AG08395 (cell line): ENCODE measurements around the gene NPS.

ENCODE experiments used
- DNase-seq: peaks from one replicate; pipeline ENCODE4 v3.0.0; 2012; ENCODE audit warnings: mixed read lengths, low spot score

Gene NPS

GRCh38 chr10:127549009-127549408 is at the start of gene NPS:
Gene NPS (plus strand): TSS chr10:127549309. CDS start chr10:127549369, 60 bp downstream.
- no peak for DNase-seq

GRCh38 chr10:127500127-127500526 is 49.0 kb upstream of the NPS start:
- no peak for DNase-seq

- DNase-seq, result no peak
These were observed 43.0 kb upstream of the NPS start for GRCh38 chr10:127506094-127506493.

GRCh38 chr10:127522298-127522697 is 26.8 kb upstream of the NPS start:
- no peak for DNase-seq

- no peak for DNase-seq
These were observed 25.6 kb upstream of the NPS start for GRCh38 chr10:127523476-127523875.

GRCh38 chr10:127524229-127524628 is 24.9 kb upstream of the NPS start:
- no peak for DNase-seq

GRCh38 chr10:127524908-127525665 is 24.0 kb upstream of the NPS start:
- no peak for DNase-seq

GRCh38 chr10:127525686-127526085 is 23.4 kb upstream of the NPS start:
- no peak for DNase-seq

- DNase-seq, result no peak
These were observed 22.9 kb upstream of the NPS start for GRCh38 chr10:127526161-127526560.

- DNase-seq, result no peak
These were observed 21.8 kb upstream of the NPS start for GRCh38 chr10:127527320-127527719.

GRCh38 chr10:127527891-127528290 is 21.2 kb upstream of the NPS start:
- DNase-seq, result no peak

GRCh38 chr10:127532193-127532592 is 16.9 kb upstream of the NPS start:
- DNase-seq, result no peak

- DNase-seq, result no peak
These were observed 16.4 kb upstream of the NPS start for GRCh38 chr10:127532659-127533058.

- no peak for DNase-seq
These were observed 15.0 kb upstream of the NPS start for GRCh38 chr10:127534074-127534473.

- no peak for DNase-seq
These were observed 14.6 kb upstream of the NPS start for GRCh38 chr10:127534496-127534895.

- no peak for DNase-seq
These were observed 13.2 kb upstream of the NPS start for GRCh38 chr10:127535802-127536515.

GRCh38 chr10:127536972-127537760 is 11.9 kb upstream of the NPS start:
- DNase-seq, result no peak

GRCh38 chr10:127537924-127538323 is 11.2 kb upstream of the NPS start:
- DNase-seq, result no peak

- no peak for DNase-seq
These were observed 1.1 kb upstream of the NPS start for GRCh38 chr10:127548022-127548421.

- DNase-seq, result no peak
These were observed 1.8 kb downstream of the NPS start for GRCh38 chr10:127550861-127551260.

GRCh38 chr10:127552446-127552845 is 3.3 kb downstream of the NPS start:
- no peak for DNase-seq

GRCh38 chr10:127553417-127553816 is 4.3 kb downstream of the NPS start:
- DNase-seq, result no peak

GRCh38 chr10:127556916-127557315 is 7.8 kb downstream of the NPS start:
- DNase-seq, result no peak
